ENCODE results near the gene CFLAR. TPM values are rescaled to one million over a fixed set of nuclear protein-coding genes. Genes with fewer than 3 reads are reported as not detected.
"Not testable (repeated sequence)": the region's sequence is repeated elsewhere in the genome, so short reads cannot be mapped to it uniquely, and the experiment has no call there.

CFLAR gene
- total RNA-seq, 1 donor from 2014 or later, result 144 TPM

DNA sequence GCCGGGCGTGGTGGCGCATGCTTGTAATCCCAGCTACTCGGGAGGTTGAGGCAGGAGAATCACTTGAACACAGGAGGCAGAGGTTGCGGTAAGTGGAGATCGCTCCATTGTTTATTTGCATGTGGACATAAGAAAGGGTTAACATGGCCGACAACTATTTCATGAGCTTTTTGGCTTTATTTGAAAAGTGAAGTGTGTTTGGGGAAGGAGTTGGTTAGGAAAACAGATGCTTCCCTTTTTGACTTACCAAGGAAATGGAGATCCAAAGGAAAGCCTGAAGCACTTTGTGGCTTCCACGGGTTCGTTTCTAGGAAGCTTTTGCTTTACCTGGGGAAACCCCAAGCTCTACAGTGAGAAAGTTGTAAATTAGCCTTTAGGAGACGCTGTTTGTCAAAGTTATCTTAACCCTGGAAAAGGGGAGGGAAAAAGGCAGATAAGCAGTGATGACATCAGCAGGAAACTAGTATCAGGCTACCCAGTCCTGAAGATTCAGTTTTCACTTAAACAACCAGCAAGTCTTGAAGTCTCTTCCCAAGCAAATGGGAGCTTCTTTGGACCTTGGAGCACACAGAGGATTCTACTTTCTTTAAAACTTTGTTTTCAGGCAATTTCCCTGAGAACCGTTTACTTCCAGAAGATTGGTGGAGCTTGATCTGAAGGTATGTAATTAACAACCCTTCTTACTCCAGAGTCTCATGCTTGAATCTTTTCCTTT is 66.8 kb downstream of the CFLAR start, which contains the start of gene CASP10:
CASP10 (plus strand) TSS at position 492 of the 715 bp plus-strand sequence. CDS start 2,637 bp downstream, outside the sequence.
- Histone ChIP-seq H3K4me3 (peak within 1 kb of the TSS; percentile 34 to 43), H3K4me1 (peaks cover 18% of the 10 kb centered on the region), H3K27ac (peak within 1 kb of the TSS; percentile 74), H3K36me3 (no peaks in the 10 kb centered on the region), H3K27me3 (no peaks in the 10 kb centered on the region), H3K9me3 (no peaks in the 10 kb centered on the region)
- no peak for TF ChIP-seq POLR2A (IDR thresholded peaks at IDR 0.05)
- peak in 1 of 2 donors; percentile 45 for TF ChIP-seq POLR2AphosphoS5 (IDR thresholded peaks at IDR 0.05; ENCODE audit: insufficient read depth in 1 of 2, low read depth in 1 of 2)
- TF ChIP-seq, protein P1, sequence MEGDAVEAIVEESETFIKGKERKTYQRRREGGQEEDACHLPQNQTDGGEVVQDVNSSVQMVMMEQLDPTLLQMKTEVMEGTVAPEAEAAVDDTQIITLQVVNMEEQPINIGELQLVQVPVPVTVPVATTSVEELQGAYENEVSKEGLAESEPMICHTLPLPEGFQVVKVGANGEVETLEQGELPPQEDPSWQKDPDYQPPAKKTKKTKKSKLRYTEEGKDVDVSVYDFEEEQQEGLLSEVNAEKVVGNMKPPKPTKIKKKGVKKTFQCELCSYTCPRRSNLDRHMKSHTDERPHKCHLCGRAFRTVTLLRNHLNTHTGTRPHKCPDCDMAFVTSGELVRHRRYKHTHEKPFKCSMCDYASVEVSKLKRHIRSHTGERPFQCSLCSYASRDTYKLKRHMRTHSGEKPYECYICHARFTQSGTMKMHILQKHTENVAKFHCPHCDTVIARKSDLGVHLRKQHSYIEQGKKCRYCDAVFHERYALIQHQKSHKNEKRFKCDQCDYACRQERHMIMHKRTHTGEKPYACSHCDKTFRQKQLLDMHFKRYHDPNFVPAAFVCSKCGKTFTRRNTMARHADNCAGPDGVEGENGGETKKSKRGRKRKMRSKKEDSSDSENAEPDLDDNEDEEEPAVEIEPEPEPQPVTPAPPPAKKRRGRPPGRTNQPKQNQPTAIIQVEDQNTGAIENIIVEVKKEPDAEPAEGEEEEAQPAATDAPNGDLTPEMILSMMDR (IDR thresholded peaks at IDR 0.05), result peak in 2 of 3 experiments; percentile 17 to 26
- no peak for DNase-seq (ENCODE audit: extremely low spot score in 2 of 2)
- intact Hi-C loops (cut with DNase I), result no loop called here

DNA sequence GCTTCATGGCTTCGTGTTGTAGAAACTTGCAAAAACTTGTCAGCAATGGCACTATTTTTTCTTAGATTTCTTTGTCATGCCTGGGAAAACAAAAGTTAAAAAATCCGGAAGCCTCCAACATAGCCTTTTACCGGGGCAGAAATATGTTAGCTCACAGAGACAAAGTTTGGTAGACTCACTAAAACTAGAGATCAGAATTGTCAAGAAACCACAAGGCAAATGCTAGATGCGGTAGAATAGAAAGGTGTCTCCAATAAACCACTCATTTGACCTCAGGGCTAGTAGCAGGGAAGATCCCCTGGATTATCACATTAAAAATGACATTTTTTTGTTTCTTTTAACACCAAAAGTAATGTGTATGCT is 67.4 kb downstream of the CFLAR start:
- DNase-seq (ENCODE audit: extremely low spot score in 2 of 2), result no peak
- Histone ChIP-seq H3K4me1 (peaks cover 18% of the 10 kb centered on the region), H3K27ac (peak overlapping the region; percentile 74), H3K27me3 (no peaks in the 10 kb centered on the region), H3K4me3 (peak overlapping the region; percentile 34 to 43), H3K36me3 (no peaks in the 10 kb centered on the region), H3K9me3 (no peaks in the 10 kb centered on the region)
- intact Hi-C loops (cut with DNase I), result no loop called here
- TF ChIP-seq, protein P1 (IDR thresholded peaks at IDR 0.05), result no peak
- TF ChIP-seq POLR2AphosphoS5 (IDR thresholded peaks at IDR 0.05; ENCODE audit: insufficient read depth in 1 of 2, low read depth in 1 of 2) (no peak), POLR2A (IDR thresholded peaks at IDR 0.05) (no peak)

DNA sequence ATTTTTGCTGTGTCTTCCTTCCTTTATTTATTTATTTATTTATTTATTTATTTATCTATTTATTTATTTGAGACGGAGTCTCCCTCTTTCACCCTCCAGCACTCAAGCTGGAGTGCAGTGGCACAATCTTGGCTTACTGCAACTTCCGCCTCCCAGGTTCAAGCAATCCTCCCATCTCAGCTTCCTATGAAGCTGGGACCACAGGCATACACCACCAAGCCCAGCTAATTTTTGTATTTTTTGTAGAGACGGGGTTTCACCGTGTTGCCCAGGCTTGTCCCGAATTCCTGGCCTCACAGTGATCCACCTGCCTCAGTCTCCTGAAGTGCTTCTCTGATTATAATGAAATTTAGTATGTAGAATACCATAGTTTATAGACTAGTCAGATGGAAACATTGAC is 67.9 kb downstream of the CFLAR start:
- H3K27me3 ChIP-seq; intact Hi-C loops (cut with DNase I); DNase-seq (ENCODE audit: extremely low spot score in 2 of 2); H3K9me3 ChIP-seq; H3K36me3 ChIP-seq: not testable (repeated sequence)
- Histone ChIP-seq H3K4me1 (peaks cover 18% of the 10 kb centered on the region), H3K27ac (peak overlapping the region; percentile 74), H3K4me3 (peak overlapping the region; percentile 34 to 43)

DNA sequence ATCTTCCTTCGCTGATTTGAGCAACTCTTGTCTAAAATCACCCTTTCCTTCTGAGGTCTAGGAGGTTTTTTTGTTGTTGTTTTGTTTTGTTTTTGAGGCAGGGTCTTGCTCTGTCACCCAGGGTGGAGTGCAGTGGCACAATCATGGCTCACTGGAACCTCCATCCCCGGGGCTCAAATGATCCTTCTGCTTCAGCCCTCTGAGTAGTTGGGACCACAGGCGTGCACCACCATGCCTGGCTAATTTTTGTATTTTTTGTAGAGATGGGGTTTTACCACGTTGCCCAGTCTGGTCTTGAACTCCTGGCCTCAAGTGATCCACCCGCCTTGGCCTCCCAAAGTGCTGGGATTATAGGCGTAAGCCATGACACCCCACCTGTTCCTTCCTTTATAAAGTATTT is 68.3 kb downstream of the CFLAR start:
- Histone ChIP-seq H3K4me3 (peak overlapping the region; percentile 34 to 43), H3K27ac (peak overlapping the region; percentile 74), H3K4me1 (peaks cover 18% of the 10 kb centered on the region)
- DNase-seq (ENCODE audit: extremely low spot score in 2 of 2); H3K36me3 ChIP-seq; H3K27me3 ChIP-seq; intact Hi-C loops (cut with DNase I); H3K9me3 ChIP-seq: not testable (repeated sequence)

DNA sequence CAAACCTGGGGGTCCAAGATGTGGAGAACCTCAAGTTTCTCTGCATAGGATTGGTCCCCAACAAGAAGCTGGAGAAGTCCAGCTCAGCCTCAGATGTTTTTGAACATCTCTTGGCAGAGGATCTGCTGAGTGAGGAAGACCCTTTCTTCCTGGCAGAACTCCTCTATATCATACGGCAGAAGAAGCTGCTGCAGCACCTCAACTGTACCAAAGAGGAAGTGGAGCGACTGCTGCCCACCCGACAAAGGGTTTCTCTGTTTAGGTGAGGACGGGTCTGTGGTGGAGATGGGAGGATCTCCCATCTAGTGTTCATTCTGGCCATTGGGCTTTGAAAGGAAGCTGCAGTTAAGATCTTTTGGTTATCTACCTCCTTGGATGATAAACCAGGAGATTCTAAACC is 69.9 kb downstream of the CFLAR start:
- Histone ChIP-seq H3K36me3 (no peaks in the 10 kb centered on the region), H3K27ac (peak overlapping the region; percentile 5), H3K27me3 (no peaks in the 10 kb centered on the region), H3K4me1 (peaks cover 18% of the 10 kb centered on the region), H3K4me3 (no peak overlapping the region), H3K9me3 (no peaks in the 10 kb centered on the region)
- intact Hi-C loops (cut with DNase I), result no loop called here
- TF ChIP-seq, protein P1 (IDR thresholded peaks at IDR 0.05), result no peak
- TF ChIP-seq POLR2A (IDR thresholded peaks at IDR 0.05) (no peak), POLR2AphosphoS5 (IDR thresholded peaks at IDR 0.05; ENCODE audit: insufficient read depth in 1 of 2, low read depth in 1 of 2) (no peak)
- DNase-seq (ENCODE audit: extremely low spot score in 2 of 2), result no peak

DNA sequence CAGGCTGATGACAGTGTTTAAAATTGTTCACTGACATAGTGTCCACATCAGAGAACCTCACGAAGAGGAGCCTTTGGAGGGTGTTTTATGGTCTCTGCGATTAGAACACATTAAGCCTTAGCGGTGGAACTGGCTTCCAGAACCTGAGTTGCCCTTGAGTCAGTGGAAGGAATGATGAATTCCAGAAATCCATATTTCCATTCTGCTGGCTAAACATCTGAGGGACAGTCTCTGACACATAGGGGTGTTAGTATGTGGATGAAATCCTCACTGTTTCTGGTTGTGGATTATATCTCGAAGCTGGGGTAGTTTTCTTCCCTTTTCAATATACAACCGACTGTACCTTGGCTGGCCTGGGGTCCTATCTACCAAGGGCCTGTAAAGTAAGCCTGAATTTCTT is 71.0 kb downstream of the CFLAR start:
- Histone ChIP-seq H3K4me1 (peaks cover 18% of the 10 kb centered on the region), H3K27me3 (no peaks in the 10 kb centered on the region)

More for the DNA sequence above, 71.0 kb downstream of the CFLAR start:
- no peak overlapping the region for H3K4me3 ChIP-seq
- intact Hi-C loops (cut with DNase I), result no loop called here
- TF ChIP-seq POLR2AphosphoS5 (IDR thresholded peaks at IDR 0.05; ENCODE audit: insufficient read depth in 1 of 2, low read depth in 1 of 2) (no peak), POLR2A (IDR thresholded peaks at IDR 0.05) (no peak)
- TF ChIP-seq, protein P1 (IDR thresholded peaks at IDR 0.05), result no peak
- no peak overlapping the region for H3K27ac ChIP-seq
- no peak for DNase-seq (ENCODE audit: extremely low spot score in 2 of 2)
- H3K36me3 ChIP-seq, result no peaks in the 10 kb centered on the region
- H3K9me3 ChIP-seq, result no peaks in the 10 kb centered on the region
